ENCODE measurements around the gene PTCD2. TPM values are rescaled to one million over a fixed set of nuclear protein-coding genes. Genes with fewer than 3 reads are reported as not detected.
A peak's percentile ranks its signal among the peaks of the same experiment; 100 is the strongest.
"Not testable (repeated sequence)": the region's sequence is repeated elsewhere in the genome, so short reads cannot be mapped to it uniquely, and the experiment has no call there.

The PTCD2 gene
- total and polyA plus RNA-seq, 8 donors, result 0.80 to 5.3 (median 2.7) TPM

GRCh38 chr5:72295539-72295938 lies 24.6 kb upstream of the PTCD2 start:
- Histone ChIP-seq H3K4me3 (no peak overlapping the region), H3K9me3 (no peaks in the 10 kb centered on the region), H3K27ac (no peak overlapping the region), H3K27me3 (no peaks in the 10 kb centered on the region), H3K36me3 (no peaks in the 10 kb centered on the region), H3K4me1 (no peaks in the 10 kb centered on the region)
- ATAC-seq, result no peak
- intact Hi-C loops (cut with DNase I), result no loop called here
- WGBS, 2 donors, result 76% methylated on average over 4 of the region's 4 CpGs
- no peak for FAIRE-seq
- TF ChIP-seq CTCF (IDR thresholded peaks at IDR 0.05), result no peak
- no peak for DNase-seq

- FAIRE-seq, result no peak
- Histone ChIP-seq H3K4me3 (no peak overlapping the region), H3K27me3 (no peaks in the 10 kb centered on the region), H3K9me3 (no peaks in the 10 kb centered on the region), H3K27ac (no peak overlapping the region), H3K36me3 (no peaks in the 10 kb centered on the region), H3K4me1 (no peaks in the 10 kb centered on the region)
- no peak for ATAC-seq
- no peak for DNase-seq
- 95 to 98% methylated on average over 2 of the region's 2 CpGs for WGBS, 2 donors
- TF ChIP-seq CTCF (IDR thresholded peaks at IDR 0.05), result no peak
- intact Hi-C loops (cut with DNase I), result no loop called here
Observed at GRCh38 chr5:72296256-72296655, 23.9 kb upstream of the PTCD2 start.

GRCh38 chr5:72298136-72298535 lies 22.0 kb upstream of the PTCD2 start:
- H3K4me3 ChIP-seq; H3K27ac ChIP-seq; H3K4me1 ChIP-seq; intact Hi-C loops (cut with DNase I); DNase-seq; H3K9me3 ChIP-seq; ATAC-seq; H3K36me3 ChIP-seq; H3K27me3 ChIP-seq: not testable (repeated sequence)
- 96 to 100% methylated on average over 3 of the region's 3 CpGs for WGBS, 2 donors
- peak; percentile 29 for FAIRE-seq

GRCh38 chr5:72298711-72299110 lies 21.5 kb upstream of the PTCD2 start:
- no peak overlapping the region for H3K27ac ChIP-seq
- H3K27me3 ChIP-seq, result no peaks in the 10 kb centered on the region
- FAIRE-seq (no peak), DNase-seq (no peak), ATAC-seq (no peak)
- no peaks in the 10 kb centered on the region for H3K4me1 ChIP-seq
- H3K9me3 ChIP-seq, result no peaks in the 10 kb centered on the region
- no peak for TF ChIP-seq CTCF (IDR thresholded peaks at IDR 0.05)
- no peaks in the 10 kb centered on the region for H3K36me3 ChIP-seq
- WGBS, 2 donors, result 96 to 98% methylated on average over 5 of the region's 5 CpGs
- intact Hi-C loops (cut with DNase I), result no loop called here
- no peak overlapping the region for H3K4me3 ChIP-seq

GRCh38 chr5:72300590-72301339 lies 19.4 kb upstream of the PTCD2 start:
- Histone ChIP-seq H3K27me3 (no peaks in the 10 kb centered on the region), H3K4me1 (peaks cover 0 to under 1% (median 0%) of the 10 kb centered on the region in 3 donors), H3K9me3 (no peaks in the 10 kb centered on the region), H3K36me3 (no peaks in the 10 kb centered on the region), H3K27ac (no peak overlapping the region), H3K4me3 (no peak overlapping the region)
- intact Hi-C loops (cut with DNase I), result loop anchor here in 1 of 3 donors (10.0 kb wide), 1 partner anchor 516 kb away; no protein-coding TSS in a partner anchor
- WGBS, 2 donors, result 61 to 73% methylated on average over 1 of the region's 1 CpG
- TF ChIP-seq CTCF (IDR thresholded peaks at IDR 0.05), result no peak
- DNase-seq (no peak), ATAC-seq (no peak), FAIRE-seq (no peak)
